Midbrain (tissue), 1 donor: ENCODE data around the gene PAXIP1.
"Not testable (repeated sequence)": the region's sequence is repeated elsewhere in the genome, so short reads cannot be mapped to it uniquely, and the experiment has no call there.

Source experiments
- DNase-seq: peaks from one replicate; lab custom pipeline; 2025; lab: John Stamatoyannopoulos, UW

PAXIP1 gene

GRCh38 chr7:154942691-154943090 is 60.2 kb downstream of the PAXIP1 start:
- no peak for DNase-seq

DNA sequence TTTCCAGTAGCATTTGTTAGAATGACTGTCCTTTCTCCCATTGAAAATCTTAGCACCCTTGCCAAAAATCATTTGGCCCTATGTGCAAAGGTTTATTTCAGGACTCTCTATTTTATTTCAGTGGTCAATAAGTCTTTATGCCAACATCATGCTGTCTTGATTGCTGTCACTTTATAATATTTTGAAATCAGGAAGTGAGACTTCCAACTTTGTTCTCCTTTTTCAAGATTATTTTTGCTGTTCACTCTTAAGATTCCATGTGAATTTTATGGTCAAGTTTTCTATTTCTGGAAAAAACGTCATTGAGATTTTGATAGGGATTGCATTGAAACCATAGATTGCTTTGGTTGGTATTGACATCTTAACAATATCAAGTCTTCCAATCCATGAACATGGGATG is 65.1 kb downstream of the PAXIP1 start:
- no peak for DNase-seq

DNA sequence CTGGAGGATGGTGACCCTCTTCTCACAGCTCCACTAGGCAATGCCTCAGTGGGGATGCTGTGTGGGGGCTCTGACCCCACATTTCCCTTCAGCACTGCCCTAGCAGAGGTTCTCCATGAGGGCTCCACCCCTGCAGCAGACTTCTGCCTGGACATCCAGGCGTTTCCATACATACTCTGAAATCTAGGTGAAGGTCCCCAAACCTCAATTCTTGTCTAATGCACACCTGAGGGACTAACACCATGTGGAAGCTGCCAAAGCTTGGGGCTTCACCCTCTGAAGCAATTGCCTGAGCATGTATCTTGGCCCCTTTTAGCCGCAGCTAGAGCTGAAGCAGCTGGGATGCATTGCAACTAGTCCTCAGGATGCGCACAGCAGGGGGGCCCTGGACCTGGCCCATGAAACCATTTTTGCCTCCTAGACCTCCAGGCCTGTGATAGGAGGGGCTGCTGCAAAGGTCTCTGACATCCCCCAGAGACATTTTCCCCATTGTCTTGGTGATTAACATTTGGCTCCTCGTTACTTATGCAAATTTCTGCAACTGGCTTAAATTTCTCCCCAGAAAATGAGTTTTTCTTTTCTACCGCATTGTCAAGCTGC is 68.5 kb downstream of the PAXIP1 start:
- DNase-seq: not testable (repeated sequence)

DNA sequence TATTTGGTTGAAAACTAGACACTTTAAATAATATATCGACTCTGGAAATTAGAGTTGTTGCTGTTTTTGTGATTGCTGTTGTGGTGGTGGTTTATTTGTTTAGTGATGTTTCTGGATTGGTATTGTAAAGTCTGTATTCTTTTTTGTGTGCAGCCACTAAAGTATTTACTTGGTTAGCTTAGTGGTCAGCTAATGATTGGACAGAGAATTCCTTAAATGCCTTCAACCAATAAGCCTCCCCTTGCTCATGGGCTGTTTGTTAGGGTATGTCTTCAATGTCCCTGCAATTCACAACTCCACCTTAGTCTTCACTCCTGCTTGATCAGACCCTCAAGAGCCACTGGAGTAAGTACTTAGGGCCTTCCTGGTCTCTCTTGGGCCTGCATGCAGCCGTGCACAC is 71.0 kb downstream of the PAXIP1 start:
- DNase-seq: no peak

DNA sequence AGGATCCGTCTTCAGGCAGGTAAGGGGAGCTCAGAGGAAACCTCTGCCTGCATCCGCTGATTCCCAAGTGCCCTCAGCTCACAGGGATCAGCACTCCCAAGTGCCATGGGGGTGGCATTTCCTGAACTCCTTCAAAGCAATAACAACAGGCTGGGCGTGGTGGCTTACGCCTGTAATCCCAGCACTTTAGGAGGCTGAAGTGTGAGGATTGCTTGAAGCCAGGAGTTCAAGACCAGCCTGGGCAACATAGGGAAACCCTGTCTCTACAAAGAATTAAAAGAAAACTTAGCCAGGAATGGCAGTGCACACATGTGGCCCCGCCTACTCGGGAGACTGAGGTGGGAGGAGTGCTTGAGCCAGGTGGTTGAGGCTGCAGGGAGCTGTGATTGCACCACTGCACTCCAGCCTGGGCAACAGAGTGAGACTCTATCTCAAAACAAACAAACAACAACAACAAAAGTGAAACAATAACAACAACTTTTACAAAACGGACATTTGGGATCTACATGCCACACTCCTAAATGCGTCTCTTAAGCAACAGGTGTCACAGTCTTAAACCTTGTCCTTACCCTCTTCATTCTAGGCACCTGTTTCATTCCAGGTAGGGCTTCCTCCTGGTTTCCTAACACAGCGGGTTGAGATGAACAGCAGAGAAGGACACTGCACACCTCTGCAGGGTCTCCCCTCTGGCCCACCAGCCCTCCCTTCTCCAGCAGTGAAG is 73.8 kb downstream of the PAXIP1 start:
- no peak for DNase-seq

DNA sequence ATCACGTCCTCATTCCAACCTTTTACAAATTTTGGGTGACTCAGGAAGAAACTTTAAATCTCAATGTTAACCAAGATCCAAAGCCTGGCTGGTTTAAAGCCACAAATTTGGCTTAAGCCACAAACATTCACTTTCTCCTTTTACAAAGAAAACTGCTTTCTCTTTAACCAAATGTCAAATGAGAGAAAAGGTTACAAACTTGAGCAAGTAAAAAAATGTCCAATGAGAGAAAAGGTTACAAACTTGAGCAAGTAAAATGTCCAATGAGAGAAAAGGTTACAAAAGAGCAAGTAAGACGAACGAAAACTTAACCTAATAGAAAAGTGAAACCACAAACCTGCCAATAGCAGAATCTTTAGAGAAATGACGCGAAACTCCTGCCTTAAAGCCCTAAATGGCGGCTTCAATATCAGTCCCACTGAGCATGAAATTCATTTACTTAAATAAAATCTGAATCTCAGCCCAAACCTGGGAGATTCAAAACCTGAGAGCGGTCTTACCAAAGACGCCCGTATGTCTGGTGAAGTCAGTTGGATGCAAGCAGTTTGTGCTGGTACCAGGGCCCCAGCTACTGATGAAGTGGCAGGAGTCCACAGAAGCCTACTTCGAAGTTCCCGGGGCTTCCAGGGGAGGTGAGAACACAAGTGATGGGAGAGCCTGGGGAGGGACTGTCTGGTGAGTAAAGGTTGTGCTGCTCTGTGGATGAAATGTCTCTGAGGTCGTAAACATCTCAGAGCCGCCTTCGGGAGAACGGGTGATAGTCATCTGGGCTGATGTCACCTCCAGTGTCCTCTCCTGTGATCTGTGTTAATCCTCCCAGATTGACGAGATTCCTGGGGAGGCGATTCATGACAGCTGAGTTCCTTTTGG is 74.6 kb downstream of the PAXIP1 start:
- DNase-seq: peak; percentile 80

- DNase-seq: peak; percentile 86
Observed at GRCh38 chr7:154927624-154928125, 75.2 kb downstream of the PAXIP1 start.

- DNase-seq: not testable (repeated sequence)
Observed at GRCh38 chr7:154922472-154922871, 80.5 kb downstream of the PAXIP1 start.

- no peak for DNase-seq
Observed at GRCh38 chr7:154919344-154920225, 83.3 kb downstream of the PAXIP1 start.

DNA sequence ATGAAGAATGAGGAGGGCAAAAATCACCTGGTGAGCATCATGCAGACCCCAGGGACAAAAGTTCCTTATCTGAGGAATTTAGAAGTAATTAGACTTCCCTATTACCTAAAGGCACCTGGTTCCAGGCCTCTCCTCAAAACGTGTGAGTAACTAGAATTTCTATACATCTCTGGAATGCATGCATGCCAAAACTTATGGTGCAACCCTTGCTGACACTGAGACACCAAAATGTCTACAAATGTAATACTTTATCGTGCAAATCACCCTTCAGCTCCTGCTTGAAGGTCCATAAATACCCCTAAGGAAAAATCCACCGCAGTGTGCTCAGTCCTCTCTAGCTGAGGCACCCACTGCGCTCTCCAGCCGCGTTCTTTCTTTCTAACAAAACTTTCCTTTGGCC is 84.2 kb downstream of the PAXIP1 start:
- no peak for DNase-seq

- no peak for DNase-seq
Observed at GRCh38 chr7:154918266-154918665, 84.7 kb downstream of the PAXIP1 start.

GRCh38 chr7:154917808-154918160 is 85.1 kb downstream of the PAXIP1 start:
- no peak for DNase-seq

GRCh38 chr7:154916856-154917807 is 85.8 kb downstream of the PAXIP1 start:
- DNase-seq: no peak

GRCh38 chr7:154916381-154916780 is 86.5 kb downstream of the PAXIP1 start:
- no peak for DNase-seq

- no peak for DNase-seq
Observed at GRCh38 chr7:154915600-154915999, 87.3 kb downstream of the PAXIP1 start.

GRCh38 chr7:154914996-154915380 is 87.9 kb downstream of the PAXIP1 start:
- DNase-seq: no peak

GRCh38 chr7:154914308-154914995 is 88.5 kb downstream of the PAXIP1 start:
- DNase-seq: no peak

DNA sequence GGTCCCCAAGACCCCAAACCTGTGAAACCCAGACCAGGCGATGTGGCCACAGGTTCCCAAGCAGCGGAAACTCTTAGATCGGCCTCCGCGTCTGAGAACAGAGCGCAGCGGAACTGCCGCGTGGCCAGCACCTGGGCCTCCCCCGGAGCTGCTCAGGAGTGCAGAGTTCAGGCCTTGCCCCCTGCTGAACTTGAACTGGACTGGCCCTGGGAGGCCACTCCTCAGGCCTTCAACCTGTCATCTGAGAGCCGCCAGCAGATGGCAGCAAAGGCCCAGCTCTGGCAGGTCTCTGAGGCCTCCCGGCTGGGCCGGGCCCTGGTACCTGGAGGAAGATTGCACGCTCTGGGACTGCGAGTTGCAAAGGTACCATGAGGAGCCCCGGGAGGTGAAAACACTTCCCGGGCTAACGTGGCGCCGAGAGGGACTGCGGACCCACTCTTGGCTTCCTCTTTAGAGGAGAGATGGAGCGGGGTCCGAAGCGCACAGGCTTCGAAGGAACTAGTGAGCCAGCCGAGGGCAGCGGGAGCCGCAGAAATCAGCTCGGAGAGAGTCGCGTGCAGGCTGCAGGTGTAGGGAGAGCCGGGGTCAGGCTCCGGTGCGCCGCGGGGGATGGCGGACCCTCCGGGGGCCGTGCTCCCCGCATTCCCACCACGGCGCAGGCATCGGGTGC is 89.2 kb downstream of the PAXIP1 start:
- peak; percentile 88 for DNase-seq

- peak; percentile 28 for DNase-seq
Observed at GRCh38 chr7:154912871-154913637, 89.9 kb downstream of the PAXIP1 start.
